Muscle layer of colon (tissue), 2 donors: ENCODE data around the gene VTI1A.

Experiments
- H3K27ac ChIP-seq: one replicate; pipeline ENCODE4 v1.7.0; 2013; ENCODE audit warnings: low read depth, mild to moderate bottlenecking, low read length, moderate library complexity
- H3K27me3 ChIP-seq, 2 donors: one replicate each; pipeline ENCODE4 v1.7.0; 2013; ENCODE audit warnings: low read length in 2 of 2, mild to moderate bottlenecking in 2 of 2; ENCODE audit not compliant: insufficient read depth in 2 of 2, control insufficient read depth in 1 of 2
- H3K36me3 ChIP-seq: one replicate; pipeline ENCODE4 v1.7.0; 2013; ENCODE audit warnings: mild to moderate bottlenecking, low read length; ENCODE audit not compliant: insufficient read depth
- H3K4me1 ChIP-seq: one replicate; pipeline ENCODE4 v1.7.0; 2013; ENCODE audit warnings: mild to moderate bottlenecking, low read length; ENCODE audit not compliant: insufficient read depth
- H3K4me3 ChIP-seq, 2 donors: one replicate each; pipeline ENCODE4 v1.7.0; 2013; ENCODE audit warnings: low read length in 2 of 2, low read depth in 1 of 2, mild to moderate bottlenecking in 1 of 2, moderate library complexity in 1 of 2
- H3K9ac ChIP-seq: one replicate; pipeline ENCODE4 v1.7.0; 2013; ENCODE audit warnings: low read length
- H3K9me3 ChIP-seq: one replicate; pipeline ENCODE4 v1.7.0; 2013; ENCODE audit warnings: mild to moderate bottlenecking, low read length
- donor health status: abdominal sarcoma.
- donor health status: Adenocarcinoma of cecum.

The VTI1A gene

DNA sequence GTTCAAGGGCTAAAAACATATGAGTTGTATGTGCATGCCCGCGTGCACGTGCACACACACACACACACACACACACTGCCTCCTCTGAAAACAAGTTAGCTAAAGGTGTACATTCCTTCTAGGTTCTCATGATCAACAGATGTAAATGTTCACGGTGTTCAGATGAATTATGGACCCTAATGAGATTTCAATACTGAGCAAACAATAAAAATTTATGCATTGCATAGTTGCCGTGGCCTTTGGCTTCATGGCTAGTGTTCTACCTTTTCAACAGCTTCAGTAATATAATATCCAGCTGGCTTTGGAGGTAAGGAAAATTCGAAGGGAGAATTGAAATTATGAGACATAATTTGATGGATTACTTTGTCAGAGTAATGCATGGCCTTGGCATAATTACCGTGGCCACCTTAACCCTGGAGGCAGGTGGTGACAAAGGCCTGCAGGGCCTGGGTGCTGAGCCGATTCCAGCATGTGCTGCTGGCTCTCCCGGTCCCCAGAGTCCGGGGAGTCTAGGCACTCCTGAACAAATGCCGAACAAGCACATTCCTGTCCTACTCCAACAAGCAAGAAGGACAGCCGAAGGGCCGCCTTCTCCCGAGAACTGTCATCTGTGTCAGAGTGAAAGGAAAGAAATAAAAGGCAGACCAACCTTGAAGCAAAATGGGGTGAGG lies 336.5 kb downstream of the VTI1A start:
- H3K4me1 ChIP-seq = no peaks in the 10 kb centered on the region
- H3K9me3 ChIP-seq = no peaks in the 10 kb centered on the region
- H3K36me3 ChIP-seq = no peaks in the 10 kb centered on the region
- no peak overlapping the region for H3K9ac ChIP-seq
- H3K27ac ChIP-seq = no peak overlapping the region
- no peak overlapping the region for H3K4me3 ChIP-seq
- no peaks in the 10 kb centered on the region for H3K27me3 ChIP-seq

DNA sequence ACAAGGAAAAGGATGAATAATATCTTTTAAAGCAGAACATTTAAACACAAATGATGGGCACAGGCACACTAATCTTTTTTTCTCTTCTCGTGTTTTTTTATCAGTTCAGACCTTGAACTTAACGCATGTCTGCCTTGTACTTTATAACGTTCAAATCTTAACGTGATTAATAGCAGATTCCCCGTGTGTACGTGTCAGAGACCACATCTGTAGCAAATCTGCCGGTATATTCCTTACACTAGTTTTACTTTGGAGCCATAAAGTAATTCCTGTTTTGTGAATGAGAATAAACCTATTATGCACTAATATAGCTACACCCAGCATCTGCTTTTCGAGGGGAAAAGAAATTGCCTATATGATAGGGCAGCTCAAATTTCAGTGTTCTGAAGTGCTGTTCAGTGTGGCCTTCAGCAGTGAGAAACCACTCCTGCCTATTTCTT lies 337.0 kb downstream of the VTI1A start:
- no peaks in the 10 kb centered on the region for H3K9me3 ChIP-seq
- no peaks in the 10 kb centered on the region for H3K27me3 ChIP-seq
- H3K9ac ChIP-seq = no peak overlapping the region
- no peaks in the 10 kb centered on the region for H3K4me1 ChIP-seq
- no peaks in the 10 kb centered on the region for H3K36me3 ChIP-seq
- H3K27ac ChIP-seq = no peak overlapping the region
- no peak overlapping the region for H3K4me3 ChIP-seq

- no peaks in the 10 kb centered on the region for H3K9me3 ChIP-seq
- H3K27me3 ChIP-seq = no peaks in the 10 kb centered on the region
- H3K4me3 ChIP-seq = no peak overlapping the region
- no peaks in the 10 kb centered on the region for H3K36me3 ChIP-seq
- H3K9ac ChIP-seq = no peak overlapping the region
- no peak overlapping the region for H3K27ac ChIP-seq
- no peaks in the 10 kb centered on the region for H3K4me1 ChIP-seq
Observed at GRCh38 chr10:112785089-112785488, 338.1 kb downstream of the VTI1A start.

- H3K27me3 ChIP-seq = no peaks in the 10 kb centered on the region
- H3K27ac ChIP-seq = no peak overlapping the region
- no peaks in the 10 kb centered on the region for H3K36me3 ChIP-seq
- H3K4me1 ChIP-seq = no peaks in the 10 kb centered on the region
- no peak overlapping the region for H3K4me3 ChIP-seq
- H3K9ac ChIP-seq = no peak overlapping the region
- no peaks in the 10 kb centered on the region for H3K9me3 ChIP-seq
Observed at GRCh38 chr10:112789248-112789647, 342.2 kb downstream of the VTI1A start.

DNA sequence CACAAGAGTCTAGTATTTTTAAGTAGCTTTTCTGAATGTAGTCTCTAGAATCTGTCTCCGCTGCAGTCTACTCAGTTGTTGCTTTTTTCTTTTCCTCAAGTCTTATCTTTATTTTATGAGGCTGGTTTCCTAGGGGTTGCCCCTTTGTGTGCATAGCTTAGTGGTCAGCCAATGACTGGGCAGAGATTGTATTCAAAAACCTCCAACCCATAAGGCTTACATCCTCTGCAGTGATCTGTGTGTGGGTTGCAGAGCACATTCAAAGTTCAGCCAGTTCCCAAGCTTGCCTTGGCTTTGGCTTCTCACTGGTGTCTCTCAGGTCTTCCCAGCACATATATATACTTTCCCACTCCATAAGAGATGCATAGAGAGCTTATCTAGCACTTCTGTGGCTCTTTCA lies 343.0 kb downstream of the VTI1A start:
- H3K9me3 ChIP-seq = no peaks in the 10 kb centered on the region
- H3K36me3 ChIP-seq = no peaks in the 10 kb centered on the region

GRCh38 chr10:112790921-112791320 lies 343.9 kb downstream of the VTI1A start:
- no peaks in the 10 kb centered on the region for H3K27me3 ChIP-seq
- no peaks in the 10 kb centered on the region for H3K4me1 ChIP-seq
- H3K36me3 ChIP-seq = no peaks in the 10 kb centered on the region
- no peaks in the 10 kb centered on the region for H3K9me3 ChIP-seq
- no peak overlapping the region for H3K9ac ChIP-seq
- no peak overlapping the region for H3K27ac ChIP-seq
- H3K4me3 ChIP-seq = no peak overlapping the region

More for the DNA sequence above, 343.0 kb downstream of the VTI1A start:
- H3K27ac ChIP-seq = no peak overlapping the region
- H3K4me1 ChIP-seq = no peaks in the 10 kb centered on the region
- H3K27me3 ChIP-seq = no peaks in the 10 kb centered on the region
- no peak overlapping the region for H3K4me3 ChIP-seq
- no peak overlapping the region for H3K9ac ChIP-seq

DNA sequence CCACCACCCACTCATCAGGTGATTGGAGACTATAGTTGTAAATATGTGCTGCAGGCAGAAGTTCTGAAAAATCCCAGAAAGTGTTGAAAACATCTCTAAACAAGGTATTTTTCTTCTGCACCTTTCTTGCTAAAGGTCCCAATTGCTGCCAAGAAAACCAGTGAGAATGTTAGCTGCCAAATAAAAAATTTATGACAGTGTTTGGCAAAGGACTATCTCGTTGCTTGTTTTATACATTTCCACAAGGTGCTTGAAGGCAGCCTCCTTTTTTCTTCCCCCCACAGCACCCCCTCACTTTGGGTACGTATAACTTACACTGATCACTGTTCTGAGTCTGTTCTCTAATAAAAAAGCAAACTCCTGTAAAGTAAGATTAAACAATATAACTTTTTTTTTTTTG lies 344.4 kb downstream of the VTI1A start:
- H3K9ac ChIP-seq = no peak overlapping the region
- H3K4me3 ChIP-seq = no peak overlapping the region
- H3K27ac ChIP-seq = no peak overlapping the region
- H3K27me3 ChIP-seq = no peaks in the 10 kb centered on the region
- H3K36me3 ChIP-seq = no peaks in the 10 kb centered on the region
- H3K4me1 ChIP-seq = no peaks in the 10 kb centered on the region
- no peaks in the 10 kb centered on the region for H3K9me3 ChIP-seq

DNA sequence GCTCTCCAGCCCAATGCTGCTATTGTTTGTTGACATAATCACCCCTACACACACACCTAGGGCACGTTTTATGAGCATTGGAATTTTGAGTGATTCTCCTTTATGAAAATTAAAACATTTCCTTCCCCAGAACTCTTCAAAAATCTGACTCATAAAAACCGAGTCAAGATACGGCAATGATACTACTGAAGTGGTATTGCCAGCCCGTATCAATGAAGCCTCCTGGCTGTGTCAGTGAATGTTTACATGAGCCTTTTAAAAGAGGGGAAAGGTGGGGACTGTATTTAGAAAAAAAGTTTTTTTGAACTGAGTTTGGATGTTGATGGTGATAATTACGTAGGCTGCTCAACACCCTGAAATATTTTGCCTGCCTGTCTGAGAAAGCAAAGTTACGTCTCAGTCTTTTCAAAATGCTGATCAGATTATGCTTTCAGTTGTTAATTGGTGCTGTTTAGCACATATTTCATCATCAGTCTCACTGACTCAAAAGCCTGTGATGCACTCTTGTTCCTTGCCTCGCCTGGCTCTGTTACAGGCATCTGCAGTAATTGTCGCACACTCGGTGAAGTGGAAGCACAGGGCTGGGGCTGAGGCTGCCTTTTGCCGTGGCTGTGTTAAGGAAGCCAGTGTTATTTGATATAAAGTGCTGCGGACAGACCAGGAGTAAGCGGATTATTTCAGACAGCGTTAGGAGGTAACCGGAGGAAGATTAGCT lies 345.6 kb downstream of the VTI1A start:
- no peaks in the 10 kb centered on the region for H3K4me1 ChIP-seq
- H3K4me3 ChIP-seq = peak overlapping the region in 1 of 2 donors; percentile 10
- no peaks in the 10 kb centered on the region for H3K36me3 ChIP-seq
- no peak overlapping the region for H3K9ac ChIP-seq
- no peaks in the 10 kb centered on the region for H3K9me3 ChIP-seq
- H3K27ac ChIP-seq = no peak overlapping the region
- H3K27me3 ChIP-seq = no peaks in the 10 kb centered on the region

- H3K36me3 ChIP-seq = no peaks in the 10 kb centered on the region
- no peaks in the 10 kb centered on the region for H3K9me3 ChIP-seq
- no peaks in the 10 kb centered on the region for H3K27me3 ChIP-seq
- H3K4me1 ChIP-seq = no peaks in the 10 kb centered on the region
- H3K27ac ChIP-seq = no peak overlapping the region
- peak overlapping the region in 1 of 2 donors; percentile 10 for H3K4me3 ChIP-seq
- no peak overlapping the region for H3K9ac ChIP-seq
Observed at GRCh38 chr10:112793202-112793921, 346.3 kb downstream of the VTI1A start.

GRCh38 chr10:112794201-112794600 lies 347.2 kb downstream of the VTI1A start:
- no peak overlapping the region for H3K27ac ChIP-seq
- H3K4me3 ChIP-seq = no peak overlapping the region
- H3K9ac ChIP-seq = no peak overlapping the region
- H3K27me3 ChIP-seq = no peaks in the 10 kb centered on the region
- H3K9me3 ChIP-seq = no peaks in the 10 kb centered on the region
- H3K36me3 ChIP-seq = no peaks in the 10 kb centered on the region
- H3K4me1 ChIP-seq = no peaks in the 10 kb centered on the region

- H3K27me3 ChIP-seq = no peaks in the 10 kb centered on the region
- H3K4me1 ChIP-seq = no peaks in the 10 kb centered on the region
- H3K36me3 ChIP-seq = no peaks in the 10 kb centered on the region
- no peak overlapping the region for H3K27ac ChIP-seq
- H3K9ac ChIP-seq = no peak overlapping the region
- no peak overlapping the region for H3K4me3 ChIP-seq
- no peaks in the 10 kb centered on the region for H3K9me3 ChIP-seq
Observed at GRCh38 chr10:112795067-112795466, 348.1 kb downstream of the VTI1A start.
